Left kidney (tissue), 2 donors: ENCODE results near the gene ERG28. TPM values are rescaled to one million over a fixed set of nuclear protein-coding genes. Genes with fewer than 3 reads are reported as not detected.
"Not testable (repeated sequence)": the region's sequence is repeated elsewhere in the genome, so short reads cannot be mapped to it uniquely, and the experiment has no call there.

ENCODE experiments used
- DNase-seq: peaks from one replicate; pipeline ENCODE4 v3.0.0-alpha.2; 2013
- polyA plus RNA-seq: library from polyadenylated mRNA; unstranded; fragments of 120-200 nt; gene quantifications from one replicate; pipeline ENCODE4 v1.2.1, GENCODE V29; 2013; ENCODE audit not compliant: insufficient read length

ERG28 gene
- polyA plus RNA-seq, 1 donor: 31.5 TPM

DNA sequence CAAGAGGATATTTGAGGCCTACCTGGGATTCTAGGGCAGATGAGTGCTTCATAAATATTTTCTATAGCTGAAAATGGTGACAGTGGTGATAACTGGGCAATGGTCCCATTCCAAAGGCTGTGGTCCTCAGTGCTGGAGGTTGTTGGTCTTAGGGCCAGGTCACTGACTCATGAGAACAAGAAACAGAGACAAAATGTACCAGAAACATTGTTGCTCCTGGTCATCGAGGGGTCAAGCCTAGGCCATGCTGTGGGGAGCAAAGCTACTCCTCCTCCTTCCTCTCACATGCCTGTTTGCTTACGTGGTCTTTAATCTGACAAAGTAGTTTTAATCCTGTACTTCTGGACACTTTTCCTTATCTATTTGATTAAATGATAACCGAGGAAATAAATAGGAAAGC is 33.8 kb downstream of the ERG28 start:
- DNase-seq: no peak

DNA sequence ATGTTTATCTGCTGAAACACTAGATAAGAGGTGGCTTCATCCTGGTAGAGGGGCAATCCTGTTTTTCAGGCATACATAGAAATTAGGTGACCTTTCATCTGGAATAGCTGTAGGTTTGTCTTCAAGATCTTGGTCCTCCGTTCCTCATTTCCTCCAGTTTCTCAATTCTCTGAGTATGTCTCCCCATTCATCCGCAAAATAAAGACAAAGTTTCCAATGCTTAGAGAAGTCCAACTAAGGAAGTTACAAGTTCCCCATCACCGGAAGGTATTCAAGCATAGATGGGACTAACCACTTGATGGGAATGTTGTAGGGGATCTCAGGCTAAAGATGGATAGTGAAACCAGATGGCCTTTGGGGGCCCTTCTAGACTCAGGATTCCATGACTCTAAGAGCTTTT is 34.3 kb downstream of the ERG28 start:
- no peak for DNase-seq

DNA sequence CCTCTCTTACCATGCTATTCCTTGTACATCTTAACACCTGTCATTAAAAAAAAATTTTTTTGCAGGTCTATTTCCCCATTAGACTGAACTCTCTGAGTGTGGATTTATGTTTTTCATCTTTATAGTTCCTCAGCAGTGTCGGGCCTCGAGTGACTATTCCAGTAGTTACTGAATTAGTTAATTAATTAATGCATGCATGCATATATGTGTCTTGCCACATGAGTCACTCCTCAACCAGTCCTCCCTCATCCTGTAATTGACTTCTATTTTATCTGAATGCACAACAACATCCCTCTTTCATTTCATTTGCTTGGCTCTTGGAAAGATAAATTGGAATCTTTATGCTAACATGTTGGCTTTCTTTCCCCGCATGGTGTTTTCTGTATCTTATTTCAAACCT is 35.6 kb downstream of the ERG28 start:
- DNase-seq: no peak

DNA sequence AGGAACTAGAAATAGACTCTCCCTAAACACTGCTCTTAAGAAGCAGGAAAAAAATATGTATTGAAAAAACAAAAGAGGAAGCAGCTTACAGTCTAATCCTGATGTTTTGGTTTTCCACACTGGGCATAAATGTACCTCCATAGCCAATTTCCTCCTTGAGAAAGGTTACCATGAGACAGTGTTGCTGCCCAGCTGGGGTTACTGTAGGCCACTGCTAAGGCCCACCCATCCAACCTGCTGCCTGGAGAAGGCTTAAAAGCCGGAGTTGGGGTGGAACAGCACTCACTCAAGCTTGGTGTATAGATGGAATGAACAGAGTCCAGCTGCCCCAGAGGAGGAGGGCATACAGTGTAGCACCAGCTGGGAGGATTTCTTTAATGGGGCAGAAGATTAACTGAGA is 41.1 kb downstream of the ERG28 start:
- DNase-seq: no peak

DNA sequence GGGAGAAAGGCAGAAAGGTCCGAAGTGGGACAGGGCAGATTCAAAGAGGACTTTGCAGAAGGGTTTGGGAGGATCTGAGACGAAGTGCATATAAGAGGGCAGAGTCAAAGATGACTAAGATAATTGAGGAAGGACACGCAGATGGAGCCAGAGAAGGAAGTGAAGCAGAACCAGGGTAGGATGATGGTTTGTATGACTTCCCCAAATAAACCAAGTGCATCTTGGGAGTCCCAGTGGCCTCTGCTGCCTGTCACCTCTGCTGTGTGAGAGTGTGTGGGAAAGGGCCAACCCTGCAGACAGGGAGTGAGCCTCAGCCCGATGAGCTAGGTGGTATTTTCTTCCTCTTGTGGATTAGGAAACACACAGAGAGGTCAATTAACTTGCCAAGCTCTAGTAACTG is 45.5 kb downstream of the ERG28 start:
- DNase-seq: no peak

DNA sequence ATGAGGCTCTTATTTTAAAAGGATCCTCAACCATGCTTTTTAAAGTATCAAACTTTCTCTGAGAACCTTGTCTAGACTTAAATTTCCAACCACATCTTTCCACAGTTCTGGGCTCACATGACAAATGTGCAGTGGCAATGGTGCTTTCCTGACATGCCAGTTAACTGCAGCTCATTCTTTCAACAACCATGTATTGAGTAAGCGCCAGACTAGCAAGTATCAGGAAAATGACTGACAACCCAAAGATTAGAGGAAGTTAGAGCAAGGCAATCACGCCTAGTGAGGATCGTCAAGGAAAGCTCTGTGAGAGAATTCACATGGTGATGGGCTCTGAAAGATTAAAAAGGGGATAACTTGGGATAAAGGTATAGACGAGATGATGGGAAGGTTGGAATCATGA is 46.5 kb downstream of the ERG28 start:
- no peak for DNase-seq

DNA sequence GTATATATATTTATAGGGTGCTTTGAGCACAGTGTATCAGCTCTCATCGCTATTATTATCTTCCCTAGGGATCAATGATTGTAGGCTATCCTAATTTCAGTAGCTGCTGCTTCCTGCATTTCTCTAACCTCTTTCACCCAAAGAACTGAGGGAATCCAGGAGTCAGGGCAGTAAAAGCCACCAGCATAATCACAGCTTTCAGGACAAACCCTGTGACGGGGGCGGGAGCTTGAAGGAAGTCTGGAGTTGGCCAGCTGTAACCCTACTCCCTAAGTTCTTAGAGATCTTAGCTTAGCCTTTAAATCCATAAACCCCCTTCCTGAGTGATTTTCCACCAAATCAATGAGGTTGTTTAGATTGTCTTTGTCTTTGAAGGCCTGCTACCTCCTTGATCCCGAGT is 48.5 kb downstream of the ERG28 start:
- DNase-seq: no peak

DNA sequence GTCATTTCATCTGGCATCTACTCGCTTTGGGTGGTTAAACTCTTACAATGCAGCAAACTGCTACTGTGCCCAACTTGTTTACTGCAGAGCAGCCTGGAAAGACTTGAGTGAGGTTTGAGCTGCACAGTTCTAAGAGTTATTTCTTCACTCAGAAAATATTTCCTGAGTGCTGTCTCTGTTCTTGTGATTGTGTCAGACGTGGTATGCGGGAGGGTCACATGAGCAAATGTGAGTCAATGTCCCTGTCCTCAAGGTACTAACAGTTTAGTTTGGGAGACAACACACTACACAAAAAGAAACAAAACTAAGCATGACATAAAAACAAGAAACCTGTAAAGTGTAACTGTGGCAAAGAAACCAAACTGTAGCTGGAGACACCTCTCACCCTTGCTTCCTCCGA is 49.8 kb downstream of the ERG28 start:
- no peak for DNase-seq

DNA sequence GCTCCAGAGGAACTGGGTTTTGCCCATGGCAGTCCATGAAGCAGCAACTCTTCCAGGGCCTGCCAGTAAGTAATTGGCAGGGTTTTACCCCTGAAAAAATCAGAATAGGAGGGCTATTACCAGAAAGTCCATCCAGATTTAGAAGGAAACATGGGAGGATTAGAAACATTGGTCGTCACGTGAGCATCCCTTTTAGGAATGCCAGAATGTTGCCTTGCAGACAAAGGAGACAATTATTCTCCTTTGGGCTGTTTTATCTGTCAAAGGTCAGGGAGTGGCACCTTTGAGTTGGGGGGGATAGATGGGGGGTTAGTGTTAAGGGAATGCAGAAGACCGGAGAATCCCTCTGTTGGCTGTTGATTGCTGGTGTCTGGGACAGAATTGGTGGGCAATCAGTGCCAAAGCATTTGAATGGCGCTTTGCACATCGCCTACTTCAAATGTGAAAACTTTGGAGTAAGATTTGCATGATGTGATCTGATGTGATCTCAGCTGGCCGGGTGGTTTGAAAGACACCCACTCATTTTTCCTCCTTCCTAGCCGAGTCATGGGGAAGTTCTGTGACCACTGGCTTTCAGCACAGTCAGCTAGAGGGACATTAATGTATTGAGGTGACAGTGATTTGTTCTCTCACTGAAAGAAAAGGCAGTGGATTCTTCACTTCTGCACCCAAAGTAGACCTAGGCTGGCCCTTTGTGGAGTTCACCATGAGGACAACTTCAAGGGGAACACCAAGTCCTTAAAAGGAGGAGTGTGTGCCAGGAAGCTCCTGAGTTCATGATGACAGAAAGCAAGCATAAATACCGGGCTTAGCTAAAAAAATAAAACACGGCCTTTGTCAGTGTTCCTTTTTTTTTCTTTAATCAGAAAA is 50.8 kb downstream of the ERG28 start:
- no peak for DNase-seq

DNA sequence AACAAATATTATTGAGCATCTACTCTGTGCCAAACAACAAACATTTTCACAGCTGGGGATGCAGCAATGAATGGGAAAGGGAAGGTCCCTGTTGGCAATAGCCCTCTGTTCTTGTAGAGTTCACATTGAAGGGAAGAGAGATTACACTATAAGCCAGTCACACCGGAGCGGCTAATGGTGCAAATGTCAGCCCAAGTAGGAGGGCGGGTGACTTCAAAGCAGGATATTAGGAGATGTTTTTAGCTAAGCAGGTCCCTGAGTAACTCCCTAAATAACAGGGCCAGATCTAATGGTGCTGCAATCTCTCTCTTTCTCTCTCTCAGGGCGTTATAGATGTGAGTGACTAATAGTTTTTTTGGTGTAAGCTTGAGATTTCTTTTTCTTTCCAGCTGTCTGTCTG is 51.6 kb downstream of the ERG28 start:
- no peak for DNase-seq

DNA sequence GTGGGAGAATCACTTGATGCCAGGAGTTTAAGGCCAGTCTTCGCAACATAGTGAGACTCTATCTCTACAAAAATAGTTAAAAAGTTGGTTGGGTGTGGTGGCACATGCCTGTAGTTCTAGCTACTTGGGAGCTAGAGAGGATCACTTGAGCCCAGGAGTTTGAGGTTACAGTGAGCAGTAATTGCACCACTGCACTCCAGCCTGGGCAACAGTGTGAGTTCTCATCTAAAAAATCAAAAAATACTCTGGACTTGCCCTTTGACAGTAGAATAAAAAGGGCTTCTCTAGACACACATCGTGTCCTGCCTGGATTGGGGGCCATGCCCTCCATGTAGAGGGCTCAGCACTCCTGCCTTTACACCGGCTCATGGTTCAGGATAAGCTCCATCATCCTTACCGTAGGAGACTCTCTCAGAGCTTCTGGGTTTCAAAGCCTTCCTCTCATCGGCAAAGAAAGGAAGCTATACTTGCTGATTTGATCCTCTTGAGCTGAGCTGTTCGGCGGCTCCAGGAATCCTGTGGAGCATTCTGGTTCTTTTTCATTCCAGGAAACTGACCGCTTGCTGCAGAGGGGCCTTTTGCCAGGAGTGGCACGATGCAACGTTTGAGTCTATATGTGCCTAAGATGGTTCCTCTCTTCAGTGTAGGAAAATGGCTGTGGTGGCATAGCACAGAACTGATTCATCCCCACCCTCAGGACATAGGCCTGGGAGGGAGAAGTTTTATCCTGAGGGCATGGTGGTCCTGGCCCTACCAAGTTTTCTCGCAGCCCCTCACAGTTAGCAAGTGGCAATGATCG is 52.6 kb downstream of the ERG28 start:
- no peak for DNase-seq

DNA sequence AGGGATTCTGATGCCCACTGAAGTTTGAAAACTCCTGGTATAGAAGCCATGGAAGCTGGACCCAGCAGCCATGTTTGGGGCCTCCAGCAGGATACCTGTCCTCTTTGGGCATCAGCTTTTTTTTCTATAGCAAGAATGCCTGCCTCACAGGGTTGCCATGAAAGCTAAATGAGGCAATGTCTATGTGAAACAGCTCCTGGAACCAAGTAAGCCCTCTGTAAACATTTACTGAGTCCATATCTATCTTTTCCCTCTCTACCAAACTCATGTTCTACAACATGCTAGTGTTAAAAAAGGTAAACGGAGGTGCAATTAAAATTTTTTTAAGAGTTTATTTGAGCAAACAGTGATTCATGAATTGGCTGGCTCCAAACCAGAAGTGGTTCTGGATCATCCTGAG is 53.6 kb downstream of the ERG28 start:
- DNase-seq: no peak

DNA sequence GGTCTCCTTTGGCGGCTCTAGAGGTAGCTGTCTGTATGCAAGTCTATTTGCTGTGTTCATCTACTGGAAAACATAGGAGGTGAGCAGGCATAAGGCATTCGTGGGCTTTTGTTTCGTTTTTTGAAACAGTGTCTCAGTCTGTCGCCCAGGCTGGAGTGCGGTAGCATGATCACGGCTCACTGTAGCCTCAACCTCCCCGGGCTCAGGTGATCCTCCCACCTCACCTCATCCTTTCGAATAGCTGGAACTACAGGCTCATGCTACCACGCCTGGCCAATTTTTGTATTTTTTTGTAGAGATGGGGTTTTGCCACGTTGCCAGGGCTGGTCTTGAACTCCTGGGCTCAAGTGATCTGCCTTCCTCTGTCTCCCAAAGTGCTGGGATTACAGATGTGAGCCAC is 54.8 kb downstream of the ERG28 start:
- DNase-seq: no peak

DNA sequence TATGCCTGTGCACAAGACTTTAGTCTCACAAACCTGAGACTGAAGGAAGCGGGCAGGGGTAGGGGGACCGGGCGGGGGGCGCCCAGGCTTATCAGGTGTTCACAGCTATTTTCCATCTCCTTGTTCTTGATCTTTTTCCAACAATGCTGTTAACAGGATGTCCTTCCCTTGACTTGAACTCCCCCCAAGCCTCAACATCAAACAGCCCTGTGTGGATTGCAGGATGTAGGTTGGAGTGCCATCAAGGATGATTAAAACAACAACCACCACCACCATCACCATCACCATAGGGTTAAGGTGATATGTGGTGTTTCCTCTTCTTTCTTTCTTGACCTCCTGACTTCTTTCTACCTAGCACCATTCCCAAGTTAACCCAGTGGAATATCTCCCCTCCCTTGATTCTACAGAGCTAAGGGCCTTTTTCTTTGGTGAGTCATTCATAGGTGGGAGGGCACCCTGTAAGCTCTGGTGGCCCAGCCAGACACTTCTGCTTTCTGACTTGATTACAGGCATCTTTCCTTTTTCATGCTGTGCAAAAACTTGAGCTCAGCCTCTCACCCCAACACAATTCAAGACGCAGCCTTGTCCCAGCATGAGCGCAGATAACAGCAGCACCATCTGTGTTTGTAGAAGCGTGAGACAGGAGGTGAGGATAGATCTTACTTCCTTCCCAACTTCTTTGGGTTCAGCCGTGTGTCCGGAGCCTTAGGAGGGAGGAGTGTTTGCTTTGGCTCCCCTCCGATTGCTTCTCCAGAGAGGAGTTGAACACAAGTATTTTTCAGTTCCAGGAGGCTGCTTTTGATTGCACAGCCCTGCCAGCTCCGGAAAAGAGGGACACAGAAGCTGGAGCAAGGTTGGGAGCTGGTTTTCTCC is 55.5 kb downstream of the ERG28 start:
- peak; percentile 24 for DNase-seq

DNA sequence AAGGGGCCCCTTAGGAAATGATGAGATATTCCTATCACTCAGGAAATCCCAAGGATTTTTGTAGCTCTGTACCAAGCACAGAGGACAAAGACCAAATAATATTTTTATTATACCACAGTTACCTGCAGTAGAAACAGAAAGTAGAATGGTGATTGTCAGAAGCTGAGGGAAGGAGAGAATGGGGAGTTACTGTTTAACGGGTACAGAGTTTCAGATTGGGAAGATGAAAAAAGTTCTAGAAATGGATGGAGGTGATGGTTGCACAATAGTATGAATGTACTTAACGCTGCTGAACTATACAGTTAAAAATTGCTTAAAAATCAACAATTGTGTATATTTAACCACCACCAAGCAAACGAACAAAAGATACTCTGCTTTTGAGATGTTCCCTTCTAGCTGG is 58.2 kb downstream of the ERG28 start:
- DNase-seq: no peak

DNA sequence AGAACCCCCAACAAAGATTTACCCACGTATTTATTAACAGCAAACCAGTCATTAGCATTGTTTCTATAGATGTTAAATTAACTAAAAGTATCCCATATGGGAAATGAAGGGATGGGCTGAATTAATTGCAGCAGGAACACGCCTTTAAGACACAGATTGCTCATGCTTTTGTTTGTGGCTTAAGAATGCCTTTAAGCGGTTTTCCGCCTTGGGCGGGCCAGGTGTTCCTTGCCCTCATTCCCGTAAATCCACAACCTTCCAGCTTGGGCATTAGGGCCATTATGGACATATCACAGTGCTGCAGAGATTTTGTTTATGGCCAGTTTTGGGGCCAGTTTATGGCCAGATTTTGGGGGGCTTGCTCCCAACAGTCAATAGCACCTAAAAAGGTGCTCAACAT is 59.6 kb downstream of the ERG28 start:
- not testable (repeated sequence) for DNase-seq

DNA sequence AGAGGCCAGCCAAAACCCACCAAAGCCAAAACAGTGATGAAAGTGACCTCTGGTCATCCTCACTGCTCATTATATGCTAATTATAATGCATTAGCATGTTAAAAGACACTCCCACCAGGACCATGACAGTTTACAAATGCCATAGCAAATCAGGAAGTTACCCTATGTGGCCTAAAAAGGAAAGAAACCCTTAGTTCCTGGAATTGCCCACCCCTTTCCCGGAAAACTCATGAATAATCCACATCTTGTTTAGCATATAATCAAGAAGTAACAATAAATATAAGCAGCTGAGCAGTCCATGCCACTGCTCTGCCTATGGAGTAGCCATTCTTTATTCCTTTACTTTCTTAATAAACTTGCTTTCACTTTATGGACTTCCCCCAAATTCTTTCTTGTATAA is 60.6 kb downstream of the ERG28 start:
- DNase-seq: not testable (repeated sequence)

Other genes starting within 250 kb of the ERG28 start
- gene JDP2, start 232.9 kb downstream of the ERG28 start, polyA plus RNA-seq: 17.0 TPM
- gene BATF, start 138.4 kb downstream of the ERG28 start, polyA plus RNA-seq: not detected
- 10.1 TPM for gene FLVCR2, start 82.3 kb downstream of the ERG28 start, polyA plus RNA-seq
- gene TTLL5, start 370 bp upstream of the ERG28 start, polyA plus RNA-seq: 37.0 TPM